ENCODE measurements around the gene ASTN1.

ASTN1 gene

DNA sequence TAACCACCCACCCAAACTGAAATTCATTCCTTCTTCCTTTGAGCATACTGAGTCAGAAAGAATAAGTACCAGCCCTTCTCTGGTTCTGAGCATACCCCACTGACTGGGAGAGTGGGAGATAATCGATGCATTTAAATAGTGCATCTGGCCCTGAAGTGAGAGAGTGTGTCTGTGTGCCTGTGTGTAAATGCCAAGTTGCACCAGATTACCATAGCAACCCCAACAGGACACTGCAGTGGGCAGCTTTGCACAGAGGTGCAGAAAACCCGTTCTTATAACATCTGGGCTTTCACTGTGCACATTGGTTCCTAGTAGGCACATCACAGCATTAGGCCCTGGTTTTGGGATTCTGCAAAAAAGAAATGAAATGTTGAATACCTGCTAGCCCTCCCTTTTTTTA, 2.3 kb downstream of the ASTN1 start:
- ATAC-seq: no peak

DNA sequence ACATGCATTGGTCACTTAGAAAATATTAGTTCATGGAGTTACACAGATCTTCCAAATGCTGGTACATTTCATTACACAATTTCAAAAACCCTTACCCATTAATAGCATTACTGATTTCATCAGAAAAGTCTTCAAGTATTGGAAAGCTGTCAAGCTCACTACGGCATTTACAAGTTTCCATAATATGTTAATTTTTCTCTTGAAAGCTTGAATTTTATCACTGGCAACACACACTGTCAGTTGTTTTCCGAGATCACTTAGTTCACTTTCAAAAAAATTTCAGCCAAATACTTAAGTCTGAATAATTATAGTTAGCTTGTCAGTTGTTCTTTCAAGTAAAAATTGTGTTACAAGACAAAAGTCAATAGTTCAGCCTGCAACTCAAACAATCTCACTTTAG, 18.0 kb downstream of the ASTN1 start:
- ATAC-seq: no peak

DNA sequence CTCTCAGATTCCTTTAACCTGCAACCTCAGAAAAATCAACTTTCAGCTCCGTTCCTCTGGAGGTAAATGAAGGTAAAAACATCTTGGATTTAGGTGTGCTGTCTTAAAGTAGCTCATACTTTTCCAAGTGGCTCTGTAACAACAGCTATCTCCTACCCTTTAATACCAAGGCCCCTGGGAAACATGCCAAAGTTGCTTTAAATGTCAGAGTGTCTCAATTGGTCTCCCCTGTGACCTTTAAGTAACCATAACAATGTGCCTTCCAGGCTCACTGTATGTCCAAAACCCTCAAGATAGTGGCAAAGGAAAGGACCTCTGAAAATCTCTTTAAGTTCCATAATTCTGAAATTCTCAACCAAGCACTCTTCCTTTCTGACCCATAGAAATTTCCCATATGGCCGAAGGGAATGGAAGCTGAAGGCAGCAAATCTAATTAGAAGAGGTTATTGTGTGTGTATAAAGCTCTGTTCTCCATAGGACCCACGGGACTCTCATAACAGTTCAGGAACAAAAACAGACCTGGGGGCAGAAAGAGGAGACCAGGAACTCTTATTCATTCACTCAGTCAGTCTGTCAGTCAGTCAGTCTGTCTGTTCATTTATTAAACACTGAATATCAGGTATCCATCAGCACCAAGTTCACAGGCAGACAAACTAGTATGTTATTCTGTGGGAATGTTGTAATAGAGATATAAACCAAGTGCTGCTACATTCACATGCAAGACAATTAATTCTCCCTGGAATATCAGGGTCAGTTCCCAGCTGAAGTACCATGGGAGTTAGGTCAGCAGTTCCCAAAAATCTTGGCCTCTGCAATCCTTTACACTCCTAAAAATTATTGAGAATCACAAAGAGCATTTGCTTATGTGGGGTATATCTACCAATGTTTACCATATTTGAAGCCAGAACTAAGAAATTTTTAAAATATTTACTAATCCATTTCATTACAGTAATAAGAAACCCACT, 19.1 kb downstream of the ASTN1 start:
- ATAC-seq: no peak

DNA sequence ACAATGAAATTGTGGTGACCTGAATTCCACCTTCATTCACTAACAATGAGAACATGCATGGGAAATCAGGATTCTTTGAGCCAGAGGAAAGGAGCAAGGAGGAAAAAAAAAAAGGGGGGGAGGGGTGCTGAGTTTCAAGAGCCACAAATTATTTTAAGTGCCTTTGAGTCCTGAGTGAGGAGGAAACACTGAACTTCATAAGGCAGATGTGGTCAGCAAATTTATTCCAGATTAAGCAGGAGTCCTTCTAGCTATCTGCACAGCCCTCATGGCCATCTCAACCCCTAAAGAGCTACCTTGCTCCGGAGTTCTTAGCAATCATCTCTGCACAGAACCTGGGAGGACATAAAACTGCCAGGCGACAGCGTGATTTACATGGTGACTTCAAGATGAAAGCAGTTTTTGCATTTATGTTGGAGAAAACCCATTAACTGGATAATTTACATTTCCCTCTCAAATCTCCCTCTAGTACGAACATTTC, 21.7 kb downstream of the ASTN1 start:
- ATAC-seq: no peak

DNA sequence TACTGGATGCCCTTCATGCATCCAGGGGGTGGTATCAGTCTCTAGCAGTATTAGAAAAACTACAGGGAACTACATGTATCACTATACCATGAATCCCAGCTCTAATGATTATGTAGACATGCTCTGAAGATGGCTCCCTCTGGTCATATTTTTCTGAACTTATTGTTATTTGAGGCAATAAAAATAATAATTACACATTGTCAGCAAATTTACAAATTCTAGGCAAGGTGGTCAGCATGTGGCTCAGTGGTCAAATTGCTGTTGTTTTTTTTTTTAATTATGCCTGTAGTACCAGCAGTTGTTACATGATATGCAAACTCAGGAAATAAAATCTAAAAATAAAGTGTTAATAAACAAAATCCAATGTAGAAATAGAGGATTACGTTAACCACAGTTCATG, 22.5 kb downstream of the ASTN1 start:
- no peak for ATAC-seq

DNA sequence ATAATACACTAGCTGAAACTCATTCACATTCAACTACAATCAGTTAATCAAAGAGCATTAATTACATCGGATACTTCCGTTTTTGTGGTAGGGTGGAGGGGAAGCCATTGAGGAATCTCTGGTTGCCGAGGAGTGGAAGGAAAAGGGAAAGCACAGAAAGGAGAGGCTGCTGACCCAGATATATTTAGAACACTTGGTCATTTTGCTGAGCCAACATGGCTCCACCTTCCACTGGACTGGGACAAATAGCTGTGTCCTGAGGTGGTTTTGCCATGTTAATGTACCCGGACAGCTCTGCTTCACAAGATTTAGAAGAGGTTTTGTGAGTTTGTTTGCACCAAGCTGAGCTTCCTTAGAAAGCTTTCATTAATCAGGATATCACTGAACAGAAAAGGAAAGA, 26.2 kb downstream of the ASTN1 start:
- ATAC-seq: no peak

DNA sequence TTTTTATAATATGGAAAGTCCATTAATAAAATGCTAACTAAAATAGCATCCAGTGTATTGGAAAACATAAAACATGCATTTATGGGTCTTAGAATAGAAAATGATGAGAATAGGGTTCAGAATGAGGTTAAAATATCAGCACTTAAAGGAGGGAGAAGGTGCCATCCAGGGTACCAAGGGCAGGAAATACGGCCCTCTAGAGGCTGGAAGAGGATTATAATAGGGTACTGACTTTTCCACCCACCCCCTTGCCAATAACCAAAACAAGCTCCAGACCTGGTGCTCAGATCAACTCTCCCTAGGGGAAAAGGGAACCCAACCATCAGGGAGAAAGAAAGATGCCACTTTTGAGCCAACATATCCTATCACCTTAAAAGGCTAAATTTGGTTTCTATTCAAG, 26.7 kb downstream of the ASTN1 start:
- no peak for ATAC-seq

DNA sequence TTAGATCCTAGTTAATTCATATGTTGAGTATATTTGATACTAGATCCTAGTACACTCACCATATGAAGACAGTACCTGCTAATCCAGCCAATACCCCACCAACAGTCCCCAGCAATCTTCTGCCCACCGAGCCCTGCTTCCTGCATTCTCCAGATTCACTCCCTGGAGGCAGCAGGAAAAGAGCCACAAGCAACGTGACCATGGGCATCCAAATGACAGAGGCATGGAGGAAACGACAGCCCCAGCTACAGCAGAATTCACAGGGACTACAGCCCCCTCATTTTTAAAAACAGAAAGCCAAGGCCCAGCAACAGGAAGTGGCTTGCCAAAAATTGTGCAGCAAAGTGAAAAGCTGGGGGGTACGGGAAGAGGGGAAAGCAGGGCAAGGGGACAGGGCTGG, 29.3 kb downstream of the ASTN1 start:
- no peak for ATAC-seq

DNA sequence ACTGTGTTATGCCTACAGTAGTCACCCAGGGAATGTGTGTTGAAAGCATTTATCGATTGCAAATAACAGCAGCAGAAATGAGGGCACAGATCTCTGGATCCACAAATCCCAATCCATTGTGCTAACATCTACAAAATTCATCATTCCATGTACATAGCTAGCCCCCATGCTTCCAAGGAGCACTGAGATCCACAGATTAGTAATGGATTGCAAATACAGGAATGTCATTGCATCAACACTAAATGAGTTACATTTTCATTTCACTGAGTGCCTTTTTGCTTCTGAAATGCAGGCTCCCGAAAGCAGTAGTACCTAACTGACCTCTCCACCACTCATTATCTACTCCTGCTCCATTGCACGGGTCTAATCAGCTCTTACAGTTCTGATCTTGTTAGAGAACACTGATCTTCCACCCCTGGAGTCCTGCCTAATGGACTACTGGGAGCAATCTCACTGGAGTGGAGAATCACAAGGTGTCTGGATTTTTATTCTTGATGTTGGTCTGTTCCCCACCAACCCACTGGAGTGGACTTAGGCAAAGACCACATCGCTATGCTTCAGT, 30.5 kb downstream of the ASTN1 start:
- no peak for ATAC-seq

DNA sequence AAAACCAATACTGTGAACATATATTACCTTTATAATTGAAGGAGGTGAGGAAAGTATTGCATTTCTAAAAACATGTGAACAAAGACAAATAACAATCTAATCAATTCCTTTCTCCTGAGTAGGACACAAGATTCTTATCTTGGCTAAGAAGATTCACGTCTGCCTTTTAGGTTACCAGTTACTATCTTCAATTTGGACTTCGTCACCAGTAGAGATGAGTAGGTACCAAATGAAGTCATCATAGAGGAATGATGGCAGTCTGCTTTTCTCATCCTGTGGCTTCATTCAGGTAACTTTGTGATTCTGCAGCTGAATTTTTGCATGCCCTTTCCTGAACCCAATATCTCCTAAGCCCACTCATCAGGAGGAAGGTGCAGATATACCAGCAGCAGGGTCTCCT, 32.4 kb downstream of the ASTN1 start:
- no peak for ATAC-seq

DNA sequence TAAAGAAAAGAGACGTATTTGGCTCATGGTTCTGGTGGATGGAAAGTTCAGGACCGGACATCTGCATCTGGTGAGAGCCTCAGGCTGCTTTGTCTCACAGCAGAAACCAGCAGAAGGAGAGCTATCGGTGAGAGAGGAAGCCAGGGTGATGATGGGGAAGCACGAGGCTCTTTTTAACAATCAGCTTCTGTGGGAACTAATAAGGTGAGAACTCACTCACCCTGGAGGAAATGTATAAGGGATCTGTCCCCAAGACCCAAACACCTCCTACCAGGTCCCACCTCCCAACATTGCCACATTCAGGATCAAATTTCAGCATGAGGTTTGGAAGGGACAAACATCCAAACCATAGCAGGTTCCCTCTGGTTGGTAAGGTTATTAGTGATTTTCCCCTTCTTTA, 32.8 kb downstream of the ASTN1 start:
- ATAC-seq: no peak

DNA sequence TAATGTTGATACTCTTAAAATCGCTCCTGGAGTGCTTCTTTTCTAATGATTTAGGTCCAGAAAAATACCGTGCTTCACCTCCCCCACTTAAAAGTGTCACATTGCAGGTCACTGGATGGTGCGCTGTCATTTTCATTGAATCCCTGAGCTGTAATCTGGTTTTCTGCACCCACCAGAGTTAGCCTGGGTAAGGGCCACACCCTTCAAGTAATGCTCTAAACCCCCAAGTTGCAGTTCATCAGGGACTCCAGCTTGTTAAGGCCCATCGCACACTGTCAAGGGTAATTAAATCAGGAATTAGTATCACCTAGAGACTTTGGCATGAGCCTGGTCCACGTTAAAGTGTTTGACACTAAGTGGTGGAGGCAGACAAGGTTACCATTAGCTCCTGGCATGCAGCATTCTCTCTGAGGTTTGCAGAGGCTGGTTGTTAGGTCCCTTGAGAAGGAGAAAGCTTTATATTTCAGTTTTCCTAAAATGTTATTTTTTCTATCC, 34.0 kb downstream of the ASTN1 start:
- ATAC-seq: no peak

DNA sequence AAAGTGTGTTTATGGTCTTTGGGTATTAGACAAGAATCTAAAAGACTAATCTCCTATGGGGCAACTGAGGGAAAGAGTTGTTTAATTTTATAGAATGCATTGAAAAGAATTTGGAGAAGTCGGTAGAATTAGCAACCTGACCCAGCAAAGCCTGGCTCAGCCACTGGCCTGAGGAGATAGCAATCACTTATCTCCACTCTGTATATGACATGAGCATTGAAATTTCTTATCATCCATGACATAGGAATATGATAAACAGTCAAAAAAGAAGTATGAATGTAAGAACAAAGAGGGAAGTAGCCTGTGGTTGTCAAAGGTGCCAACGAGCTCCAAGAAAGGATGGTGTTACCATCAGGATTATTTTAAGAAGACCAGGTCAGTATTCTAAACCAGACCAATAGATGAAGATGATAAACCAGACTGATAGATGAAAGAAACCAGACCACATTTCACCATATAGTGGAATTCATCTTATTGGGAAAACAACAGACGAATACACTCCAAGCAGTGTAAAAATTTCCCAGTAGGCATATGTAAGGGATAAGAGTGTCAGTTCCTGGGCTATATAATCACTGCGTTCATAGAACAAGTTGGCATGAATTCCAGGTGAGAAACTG, 35.7 kb downstream of the ASTN1 start:
- no peak for ATAC-seq

DNA sequence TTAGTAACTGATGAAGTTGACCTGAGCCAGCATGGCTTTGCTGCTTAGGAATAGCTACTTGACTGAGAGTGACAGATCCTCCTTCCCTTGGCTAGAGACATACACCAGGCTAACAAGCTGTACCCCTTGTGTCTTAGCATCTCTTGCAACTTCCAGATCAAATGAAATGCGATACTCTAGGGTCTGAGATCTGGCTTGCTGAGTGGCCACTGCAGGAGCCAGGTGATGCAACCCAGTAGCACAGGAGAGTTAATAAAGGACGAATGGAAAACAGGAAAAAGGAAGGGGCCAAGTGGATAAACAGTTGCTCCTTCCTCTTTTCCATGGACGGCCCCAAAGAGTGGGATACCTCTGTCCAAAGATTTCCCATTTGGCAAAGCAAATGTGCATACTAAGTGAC, 38.2 kb downstream of the ASTN1 start:
- no peak for ATAC-seq

DNA sequence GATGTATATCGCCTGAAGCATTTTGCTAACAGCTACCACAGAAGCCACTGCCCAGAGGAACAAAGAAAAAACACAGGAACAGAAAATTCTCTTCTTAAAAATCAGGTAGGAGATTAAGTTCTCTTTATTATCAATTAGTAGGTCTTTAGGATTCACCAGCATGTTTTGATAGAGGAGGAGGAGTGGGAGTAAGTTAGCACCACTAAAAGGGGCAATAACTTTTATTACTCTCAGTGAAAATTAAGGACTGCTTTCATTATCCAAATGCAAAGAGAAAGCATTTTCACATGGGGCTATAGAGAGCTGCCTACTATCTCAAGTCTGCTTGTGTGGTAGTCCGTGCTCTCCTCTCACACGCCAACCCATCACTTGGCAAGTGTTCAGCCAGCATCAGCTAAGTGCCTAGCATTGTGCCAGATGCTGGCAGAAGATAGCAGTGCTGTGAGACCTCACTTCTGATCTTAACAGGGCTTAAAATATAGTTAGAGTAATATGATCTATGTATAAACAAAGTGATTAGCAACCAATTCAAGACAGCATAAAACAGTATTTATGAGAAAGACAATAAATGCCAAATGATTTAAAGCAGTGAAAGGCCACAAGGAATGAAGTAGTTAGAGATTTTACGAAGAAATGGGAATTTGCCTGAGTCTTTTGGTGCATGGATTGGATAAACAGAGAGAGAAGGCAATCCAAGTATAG, 39.8 kb downstream of the ASTN1 start:
- ATAC-seq: no peak

DNA sequence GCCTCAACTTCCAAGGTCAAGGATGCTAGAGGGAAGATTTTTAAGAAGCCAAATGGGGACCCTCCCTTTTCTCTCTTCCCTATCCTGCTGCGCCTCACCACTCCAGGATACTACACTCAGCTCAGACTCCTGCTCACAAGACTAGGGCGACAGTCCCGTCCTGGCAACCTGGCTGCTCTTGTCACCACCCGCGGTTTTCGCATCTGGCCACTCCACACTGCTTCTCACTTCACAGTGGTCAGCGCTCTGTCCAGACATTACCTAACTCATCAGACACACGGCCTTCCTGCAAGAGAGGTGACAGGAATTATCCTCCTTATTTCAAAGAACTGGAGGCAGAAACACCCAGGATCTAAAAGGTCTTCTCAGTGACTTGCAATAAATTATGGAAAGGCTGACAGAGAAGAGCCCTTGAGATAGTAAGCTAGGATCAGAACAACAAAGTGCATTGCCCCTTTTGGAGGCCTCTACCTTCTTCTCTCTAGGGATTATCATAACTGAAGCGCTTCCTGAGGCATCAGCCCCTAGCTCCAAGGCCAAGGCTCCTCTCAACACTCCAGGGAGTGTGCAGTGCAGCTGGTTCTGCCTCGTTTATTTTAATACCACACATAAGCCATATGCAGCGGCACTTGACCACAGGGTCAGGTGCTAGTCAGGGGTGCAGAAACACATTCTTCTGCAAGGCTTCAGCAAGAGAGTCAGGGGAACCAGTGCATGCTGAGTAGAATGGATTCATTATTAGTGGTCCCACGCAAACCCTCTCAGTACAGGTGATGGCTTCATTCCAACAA, 41.9 kb downstream of the ASTN1 start:
- ATAC-seq: no peak

DNA sequence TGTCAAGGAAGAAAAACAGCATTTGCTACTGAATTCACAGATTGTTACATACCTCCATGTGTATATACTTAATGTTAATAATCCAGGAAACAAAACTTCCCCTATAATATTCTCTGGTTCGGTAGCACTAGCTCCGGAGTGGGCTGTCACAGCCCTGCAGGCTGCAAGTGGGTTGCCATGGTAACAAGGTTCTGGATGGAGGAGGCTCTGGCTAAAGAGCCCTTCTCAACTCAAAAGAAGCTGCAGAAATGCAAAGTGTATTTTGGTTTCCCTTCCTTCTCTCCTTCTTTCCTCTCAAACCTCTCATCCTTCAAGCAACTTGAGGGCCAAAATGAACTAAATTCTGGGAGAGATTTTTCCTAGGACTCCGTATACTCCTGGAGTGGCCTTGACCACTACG, 45.2 kb downstream of the ASTN1 start:
- ATAC-seq: no peak

DNA sequence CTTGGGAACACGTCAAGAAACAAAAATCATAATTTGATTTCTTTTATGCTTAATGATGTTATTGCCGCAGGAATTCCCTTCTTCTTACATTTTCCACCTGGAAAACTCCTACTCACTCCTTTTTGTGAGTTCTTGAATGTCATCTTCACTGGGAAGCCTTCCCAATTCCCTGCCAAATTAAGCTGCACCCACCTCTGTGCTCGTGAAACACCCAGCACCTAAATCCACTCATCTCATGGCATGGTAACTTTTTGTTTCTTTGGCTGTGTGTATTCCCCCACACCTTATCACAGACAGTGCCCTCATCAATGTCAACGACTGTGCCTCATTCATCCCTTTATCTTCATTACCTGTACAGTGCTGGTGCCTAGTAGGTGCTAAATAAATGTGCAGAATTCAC, 45.6 kb downstream of the ASTN1 start:
- no peak for ATAC-seq

DNA sequence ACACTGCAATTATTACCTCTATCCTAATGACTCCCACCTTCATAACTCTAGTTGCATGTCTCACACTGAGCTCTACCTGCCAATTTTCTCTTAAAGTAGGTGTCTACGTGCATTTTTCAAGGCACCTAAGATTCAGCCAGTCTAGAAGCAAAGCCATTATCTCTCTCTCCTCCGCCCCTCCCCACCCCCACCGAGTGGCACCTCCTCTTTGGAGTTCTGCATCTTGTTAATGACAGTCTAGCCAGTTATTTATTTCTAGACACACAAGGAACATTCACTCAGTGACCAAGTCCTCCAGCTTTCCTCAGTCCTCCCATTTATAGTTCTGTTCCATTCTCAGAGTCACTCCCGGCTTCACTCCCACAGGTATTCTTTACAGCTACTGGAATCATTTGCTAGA, 47.6 kb downstream of the ASTN1 start:
- no peak for ATAC-seq

DNA sequence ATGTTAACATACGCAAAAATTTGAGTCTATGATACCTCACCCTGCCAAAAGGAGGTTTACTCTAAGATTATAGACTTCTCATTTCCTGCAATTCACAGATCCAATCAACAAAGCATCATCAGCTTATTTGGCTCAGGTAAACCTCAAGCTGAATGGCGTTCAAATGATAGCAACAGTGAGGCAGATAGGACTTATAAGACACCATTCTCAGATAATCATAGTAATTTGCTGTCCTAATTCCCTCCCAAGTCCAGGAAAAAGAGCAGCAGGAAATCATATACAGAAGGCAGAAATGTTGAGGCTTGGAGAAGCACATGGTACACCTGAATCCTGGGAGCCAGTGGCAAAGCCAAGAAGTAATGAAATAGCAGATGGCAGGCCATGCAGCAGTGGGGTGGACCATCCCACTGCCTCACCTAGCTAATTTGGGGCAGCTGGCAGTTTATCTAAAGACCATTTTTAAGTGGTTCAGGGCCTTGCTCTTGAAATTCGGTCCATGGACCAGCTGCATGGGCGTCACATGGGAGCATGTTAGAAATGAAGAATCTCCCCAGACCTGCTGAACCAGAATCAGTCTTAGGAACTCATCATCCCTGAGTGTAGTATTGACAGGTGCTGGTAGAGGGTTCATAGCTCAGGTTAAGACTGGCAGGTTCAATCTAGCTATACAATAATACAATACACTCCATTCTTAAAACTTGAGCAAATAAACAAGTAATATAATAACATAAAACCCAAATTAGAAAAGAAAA, 57.7 kb downstream of the ASTN1 start:
- ATAC-seq: no peak

DNA sequence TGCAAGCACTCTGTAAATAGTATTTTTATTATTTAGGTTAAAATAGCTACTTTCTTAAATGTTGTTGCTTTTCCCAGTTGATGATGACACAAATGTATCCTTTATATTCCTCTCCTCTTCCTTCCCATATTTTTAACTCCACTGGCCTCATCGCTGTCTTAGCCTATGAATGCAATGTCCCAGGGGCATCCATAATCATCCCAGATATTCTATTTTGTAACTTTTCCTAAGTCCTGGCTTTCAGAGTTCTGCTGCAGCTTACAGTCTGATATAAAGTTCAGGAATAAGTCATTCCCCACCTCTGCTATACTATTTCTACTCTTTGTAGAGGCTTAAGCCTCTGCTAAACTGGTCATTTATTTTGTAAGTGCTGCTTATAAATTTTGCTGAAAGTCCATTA, 58.3 kb downstream of the ASTN1 start:
- no peak for ATAC-seq
